Skeletal muscle cell (primary cell): ENCODE measurements around the gene KIF5C.

Experiments used
- DNase-seq: peaks from one replicate; pipeline ENCODE4 v3.0.0-alpha.2; 2010; ENCODE audit warnings: low read depth
- H3K4me3 ChIP-seq: 2 replicates; pipeline ENCODE4 v1.5.1; 2011; ENCODE audit warnings: low read depth, mild to moderate bottlenecking, control low read depth, low read length, moderate library complexity

KIF5C gene

GRCh38 chr2:149028891-149029290 lies 153.9 kb downstream of the KIF5C start:
- H3K4me3 ChIP-seq = no peak overlapping the region
- no peak for DNase-seq

GRCh38 chr2:149029307-149029965 lies 154.4 kb downstream of the KIF5C start:
- DNase-seq = no peak
- no peak overlapping the region for H3K4me3 ChIP-seq

- H3K4me3 ChIP-seq = no peak overlapping the region
- no peak for DNase-seq
These were observed 156.4 kb downstream of the KIF5C start for GRCh38 chr2:149031396-149031795.

GRCh38 chr2:149033716-149034115 lies 158.7 kb downstream of the KIF5C start:
- no peak overlapping the region for H3K4me3 ChIP-seq

GRCh38 chr2:149034406-149034805 lies 159.4 kb downstream of the KIF5C start:
- no peak overlapping the region for H3K4me3 ChIP-seq
- no peak for DNase-seq

More at GRCh38 chr2:149033716-149034115, 158.7 kb downstream of the KIF5C start:
- DNase-seq = no peak

- no peak for DNase-seq
- H3K4me3 ChIP-seq = no peak overlapping the region
These were observed 161.7 kb downstream of the KIF5C start for GRCh38 chr2:149036507-149037293.

- H3K4me3 ChIP-seq = no peak overlapping the region
- no peak for DNase-seq
These were observed 162.8 kb downstream of the KIF5C start for GRCh38 chr2:149037851-149038250.

GRCh38 chr2:149038442-149039212 lies 163.6 kb downstream of the KIF5C start, which contains the start of gene LYPD6B:
Gene LYPD6B, plus strand, starts transcription at chr2:149038699. Its CDS starts 92,250 bp downstream, at chr2:149130949.
- peak within 1 kb of the TSS; percentile 31 for H3K4me3 ChIP-seq
- no peak for DNase-seq

GRCh38 chr2:149039213-149039724 lies 164.2 kb downstream of the KIF5C start:
- H3K4me3 ChIP-seq = peak overlapping the region; percentile 31
- no peak for DNase-seq

- no peak for DNase-seq
- no peak overlapping the region for H3K4me3 ChIP-seq
These were observed 165.4 kb downstream of the KIF5C start for GRCh38 chr2:149040451-149040850.

GRCh38 chr2:149041482-149041881 lies 166.5 kb downstream of the KIF5C start:
- no peak overlapping the region for H3K4me3 ChIP-seq
- no peak for DNase-seq

GRCh38 chr2:149042881-149043280 lies 167.9 kb downstream of the KIF5C start:
- no peak for DNase-seq
- no peak overlapping the region for H3K4me3 ChIP-seq

GRCh38 chr2:149044500-149044899 lies 169.5 kb downstream of the KIF5C start:
- DNase-seq = no peak

GRCh38 chr2:149047118-149047517 lies 172.1 kb downstream of the KIF5C start:
- H3K4me3 ChIP-seq = no peak overlapping the region
- no peak for DNase-seq

More at GRCh38 chr2:149044500-149044899, 169.5 kb downstream of the KIF5C start:
- no peak overlapping the region for H3K4me3 ChIP-seq

GRCh38 chr2:149049142-149049541 lies 174.1 kb downstream of the KIF5C start:
- DNase-seq = no peak
- H3K4me3 ChIP-seq = no peak overlapping the region

GRCh38 chr2:149050188-149050587 lies 175.2 kb downstream of the KIF5C start:
- no peak overlapping the region for H3K4me3 ChIP-seq
- peak; percentile 22 for DNase-seq

GRCh38 chr2:149055751-149056150 lies 180.7 kb downstream of the KIF5C start:
- no peak overlapping the region for H3K4me3 ChIP-seq
- no peak for DNase-seq

GRCh38 chr2:149056541-149057255 lies 181.7 kb downstream of the KIF5C start:
- H3K4me3 ChIP-seq = no peak overlapping the region
- DNase-seq = no peak

GRCh38 chr2:149057401-149057800 lies 182.4 kb downstream of the KIF5C start:
- DNase-seq = no peak
- H3K4me3 ChIP-seq = no peak overlapping the region
